ENCODE data around the gene LEP.

The LEP gene

GRCh38 chr7:128201067-128201689 lies 39.9 kb upstream of the LEP start:
- TF ChIP-seq CTCF (conservative IDR thresholded peaks at IDR 0.05) = no peak
- TF ChIP-seq ZFX (IDR thresholded peaks at IDR 0.05) = no peak
- H3K27ac ChIP-seq = no peak overlapping the region

GRCh38 chr7:128201690-128202085 lies 39.4 kb upstream of the LEP start:
- H3K27ac ChIP-seq = no peak overlapping the region
- TF ChIP-seq ZFX (IDR thresholded peaks at IDR 0.05) (no peak), CTCF (conservative IDR thresholded peaks at IDR 0.05) (no peak)

GRCh38 chr7:128202287-128202957 lies 38.7 kb upstream of the LEP start:
- H3K27ac ChIP-seq = no peak overlapping the region
- TF ChIP-seq CTCF (conservative IDR thresholded peaks at IDR 0.05) (no peak), ZFX (IDR thresholded peaks at IDR 0.05) (no peak)

GRCh38 chr7:128203047-128203491 lies 38.0 kb upstream of the LEP start:
- no peak overlapping the region for H3K27ac ChIP-seq

GRCh38 chr7:128203710-128204214 lies 37.3 kb upstream of the LEP start:
- no peak for TF ChIP-seq ZFX (IDR thresholded peaks at IDR 0.05)
- no peak for TF ChIP-seq CTCF (conservative IDR thresholded peaks at IDR 0.05)
- H3K27ac ChIP-seq = no peak overlapping the region

More at GRCh38 chr7:128203047-128203491, 38.0 kb upstream of the LEP start:
- no peak for TF ChIP-seq ZFX (IDR thresholded peaks at IDR 0.05)
- TF ChIP-seq CTCF (conservative IDR thresholded peaks at IDR 0.05) = no peak

GRCh38 chr7:128204455-128204854 lies 36.6 kb upstream of the LEP start:
- no peak overlapping the region for H3K27ac ChIP-seq
- TF ChIP-seq ZFX (IDR thresholded peaks at IDR 0.05) (no peak), CTCF (conservative IDR thresholded peaks at IDR 0.05) (no peak)

GRCh38 chr7:128205068-128205467 lies 36.0 kb upstream of the LEP start:
- H3K27ac ChIP-seq = no peak overlapping the region
- TF ChIP-seq ZFX (IDR thresholded peaks at IDR 0.05) = no peak
- TF ChIP-seq CTCF (conservative IDR thresholded peaks at IDR 0.05) = no peak

All from C4-2B (cell line).